ENCODE data around the gene WT1.

WT1 gene

DNA sequence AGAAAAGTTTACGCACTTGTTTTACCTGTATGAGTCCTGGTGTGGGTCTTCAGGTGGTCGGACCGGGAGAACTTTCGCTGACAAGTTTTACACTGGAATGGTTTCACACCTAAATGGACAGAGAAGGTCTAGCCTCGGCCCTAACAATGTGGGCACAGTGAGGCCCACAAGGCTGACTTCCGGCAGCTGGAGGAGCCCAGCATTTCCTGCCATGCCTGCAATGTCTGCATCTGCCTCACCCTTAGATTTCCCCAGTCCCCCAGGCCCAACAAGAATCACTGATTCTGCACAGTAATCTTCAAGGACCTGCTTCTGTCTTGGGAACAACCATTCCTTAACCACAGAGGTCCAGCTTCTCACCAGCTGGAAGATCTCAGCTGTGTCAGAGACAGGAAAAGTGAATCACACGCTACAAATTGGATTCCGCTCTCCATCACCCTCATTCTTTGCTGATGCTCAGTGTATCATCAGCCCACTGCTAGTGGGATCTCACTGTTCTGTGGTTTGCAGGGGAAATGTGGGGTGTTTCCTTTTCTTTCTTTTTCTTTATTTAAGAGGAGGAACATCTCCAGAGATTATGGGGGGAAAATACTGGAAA, 43.3 kb downstream of the WT1 start:
- Histone ChIP-seq H4K5ac (ENCODE audit: low read length) (no peak overlapping the region), H2AK5ac (ENCODE audit: low read length) (no peak overlapping the region), H3K79me2 (ENCODE audit: control insufficient read depth, insufficient read depth, low read length) (no peaks in the 10 kb centered on the region), H3K9ac (ENCODE audit: low read length) (no peak overlapping the region), H2BK5ac (ENCODE audit: low read length) (no peak overlapping the region), H3K4me1 (ENCODE audit: control insufficient read depth, low read depth, low read length) (no peaks in the 10 kb centered on the region), H3K79me1 (ENCODE audit: low read length) (no peaks in the 10 kb centered on the region), H3K56ac (ENCODE audit: low read length) (no peak overlapping the region), H3K18ac (ENCODE audit: low read length) (no peak overlapping the region), H3K4me3 (ENCODE audit: low read length) (no peak overlapping the region), H3K4ac (ENCODE audit: low read depth, low read length) (no peak overlapping the region), H4K8ac (ENCODE audit: low read depth, low read length) (no peak overlapping the region), H3K36me3 (ENCODE audit: control insufficient read depth, insufficient read depth, low read length) (no peaks in the 10 kb centered on the region), H3K27me3 (ENCODE audit: insufficient read depth, low read length, poor library complexity) (no peaks in the 10 kb centered on the region), H3K4me2 (ENCODE audit: low read length) (no peak overlapping the region), H3K23ac (ENCODE audit: low read length) (no peak overlapping the region), H2BK120ac (ENCODE audit: low read depth, low read length) (no peak overlapping the region), H2BK15ac (replicated peaks; ENCODE audit: low read depth) (no peak overlapping the region), H3K27ac (ENCODE audit: low read depth, low read length) (no peak overlapping the region)
- DNase-seq: no peak
- no CpG with 5 or more reads among the region's 8 CpGs for WGBS (ENCODE audit: extremely low coverage, insufficient coverage, low lambda C conversion rate)

DNA sequence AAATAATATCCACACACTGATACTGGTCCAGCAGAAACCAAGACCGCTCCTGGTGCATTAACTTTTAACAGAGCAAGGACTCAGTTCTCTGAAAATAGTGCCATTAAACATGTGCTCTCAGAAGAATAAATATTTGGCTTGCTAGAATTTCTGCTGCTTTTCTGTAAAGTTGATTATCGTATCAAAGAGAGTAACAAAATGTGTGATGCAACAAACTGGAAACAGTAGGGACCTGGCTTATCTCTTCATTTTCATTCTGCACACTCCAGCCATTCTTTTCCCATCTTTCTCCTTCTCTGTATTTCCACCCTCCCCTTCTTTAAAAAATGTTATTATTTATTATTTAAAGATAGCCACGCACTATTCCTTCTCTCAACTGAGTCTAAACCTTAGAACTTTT, 43.9 kb downstream of the WT1 start:
- no peak overlapping the region for H3K9ac ChIP-seq (ENCODE audit: low read length)
- DNase-seq: no peak
- H3K18ac ChIP-seq (ENCODE audit: low read length): no peak overlapping the region
- WGBS (ENCODE audit: extremely low coverage, insufficient coverage, low lambda C conversion rate): no CpG with 5 or more reads among the region's 3 CpGs
- H3K36me3 ChIP-seq (ENCODE audit: control insufficient read depth, insufficient read depth, low read length): no peaks in the 10 kb centered on the region
- no peak overlapping the region for H2AK5ac ChIP-seq (ENCODE audit: low read length)
- H2BK5ac ChIP-seq (ENCODE audit: low read length): no peak overlapping the region
- no peaks in the 10 kb centered on the region for H3K27me3 ChIP-seq (ENCODE audit: insufficient read depth, low read length, poor library complexity)
- no peak overlapping the region for H4K8ac ChIP-seq (ENCODE audit: low read depth, low read length)
- H3K4ac ChIP-seq (ENCODE audit: low read depth, low read length): no peak overlapping the region
- H3K79me1 ChIP-seq (ENCODE audit: low read length): no peaks in the 10 kb centered on the region
- H4K5ac ChIP-seq (ENCODE audit: low read length): no peak overlapping the region
- no peaks in the 10 kb centered on the region for H3K4me1 ChIP-seq (ENCODE audit: control insufficient read depth, low read depth, low read length)
- H3K27ac ChIP-seq (ENCODE audit: low read depth, low read length): no peak overlapping the region
- no peak overlapping the region for H2BK15ac ChIP-seq (replicated peaks; ENCODE audit: low read depth)
- H3K79me2 ChIP-seq (ENCODE audit: control insufficient read depth, insufficient read depth, low read length): no peaks in the 10 kb centered on the region
- H3K4me2 ChIP-seq (ENCODE audit: low read length): no peak overlapping the region
- H3K56ac ChIP-seq (ENCODE audit: low read length): no peak overlapping the region
- H2BK120ac ChIP-seq (ENCODE audit: low read depth, low read length): no peak overlapping the region
- no peak overlapping the region for H3K23ac ChIP-seq (ENCODE audit: low read length)
- H3K4me3 ChIP-seq (ENCODE audit: low read length): no peak overlapping the region

DNA sequence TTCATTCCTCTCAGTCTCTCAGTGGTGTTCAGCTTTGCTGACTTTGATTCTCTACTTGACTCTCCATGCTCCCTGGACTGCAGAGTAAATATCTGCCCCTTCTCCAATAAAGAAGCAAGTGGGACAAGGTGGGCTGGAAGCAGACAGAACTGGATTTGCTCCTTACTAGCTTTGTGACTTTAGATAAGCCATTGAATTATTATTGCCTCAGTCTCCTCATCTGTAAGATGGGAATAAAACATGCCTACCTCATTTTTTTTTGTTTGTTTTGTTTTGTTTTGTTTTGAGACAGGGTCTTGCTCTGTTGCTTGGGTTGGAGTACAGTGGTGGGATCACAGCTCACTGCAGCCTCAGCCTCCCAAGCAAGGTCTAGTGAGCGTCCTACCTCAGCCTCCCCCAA, 44.6 kb downstream of the WT1 start:
- Histone ChIP-seq H3K4me1 (ENCODE audit: control insufficient read depth, low read depth, low read length) (no peaks in the 10 kb centered on the region), H4K5ac (ENCODE audit: low read length) (no peak overlapping the region), H2BK15ac (replicated peaks; ENCODE audit: low read depth) (no peak overlapping the region)

DNA sequence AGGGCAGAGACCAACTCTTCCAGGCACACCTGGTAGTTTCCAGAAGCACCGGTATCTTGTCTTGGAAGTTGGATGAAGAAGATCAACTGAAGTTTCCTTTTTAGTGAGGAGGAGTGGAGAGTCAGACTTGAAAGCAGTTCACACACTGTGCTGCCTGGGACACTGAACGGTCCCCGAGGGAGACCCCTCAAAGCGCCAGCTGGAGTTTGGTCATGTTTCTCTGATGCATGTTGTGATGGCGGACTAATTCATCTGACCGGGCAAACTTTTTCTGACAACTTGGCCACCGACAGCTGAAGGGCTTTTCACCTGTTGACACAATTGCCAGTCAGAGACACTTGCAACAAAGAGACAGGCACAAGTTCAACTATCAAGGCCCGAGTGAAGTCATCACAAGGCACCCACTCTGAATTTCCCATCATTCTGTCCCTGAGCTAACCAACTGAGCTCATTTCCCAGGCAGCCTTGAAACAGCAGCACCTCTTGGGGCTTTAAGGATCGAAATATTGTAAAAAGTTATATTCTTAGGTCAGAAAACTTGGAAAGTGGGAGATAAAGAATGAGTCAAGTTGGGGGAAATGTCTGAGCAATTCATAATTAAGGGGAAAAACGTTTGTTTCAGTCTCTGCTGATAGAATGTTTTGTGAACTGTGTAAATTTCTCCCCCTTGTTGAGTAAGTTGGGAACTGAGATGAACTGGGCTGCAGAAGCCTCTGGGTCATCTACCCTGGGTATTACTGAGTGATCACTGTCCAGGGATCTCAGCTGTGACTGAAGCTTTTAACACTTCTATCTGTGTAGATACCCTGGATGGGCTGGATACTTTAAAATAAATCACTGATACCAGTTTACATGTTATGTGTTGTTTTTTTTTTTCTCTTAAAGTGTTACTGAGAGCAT, 46.2 kb downstream of the WT1 start:
- Histone ChIP-seq H3K4me1 (ENCODE audit: control insufficient read depth, low read depth, low read length) (no peaks in the 10 kb centered on the region), H3K79me2 (ENCODE audit: control insufficient read depth, insufficient read depth, low read length) (no peaks in the 10 kb centered on the region), H2BK15ac (replicated peaks; ENCODE audit: low read depth) (no peak overlapping the region), H3K4me3 (ENCODE audit: low read length) (no peak overlapping the region), H3K56ac (ENCODE audit: low read length) (no peak overlapping the region), H3K4ac (ENCODE audit: low read depth, low read length) (no peak overlapping the region), H3K9ac (ENCODE audit: low read length) (no peak overlapping the region), H2BK5ac (ENCODE audit: low read length) (no peak overlapping the region), H3K79me1 (ENCODE audit: low read length) (no peaks in the 10 kb centered on the region), H2AK5ac (ENCODE audit: low read length) (no peak overlapping the region), H3K23ac (ENCODE audit: low read length) (no peak overlapping the region), H2BK120ac (ENCODE audit: low read depth, low read length) (no peak overlapping the region), H4K8ac (ENCODE audit: low read depth, low read length) (no peak overlapping the region), H3K27ac (ENCODE audit: low read depth, low read length) (no peak overlapping the region), H4K5ac (ENCODE audit: low read length) (no peak overlapping the region), H3K18ac (ENCODE audit: low read length) (no peak overlapping the region), H3K27me3 (ENCODE audit: insufficient read depth, low read length, poor library complexity) (no peaks in the 10 kb centered on the region), H3K36me3 (ENCODE audit: control insufficient read depth, insufficient read depth, low read length) (no peaks in the 10 kb centered on the region), H3K4me2 (ENCODE audit: low read length) (no peak overlapping the region)
- no peak for DNase-seq
- no CpG with 5 or more reads among the region's 10 CpGs for WGBS (ENCODE audit: extremely low coverage, insufficient coverage, low lambda C conversion rate)

More for the DNA sequence above, 44.6 kb downstream of the WT1 start:
- Histone ChIP-seq H3K79me1 (ENCODE audit: low read length) (no peaks in the 10 kb centered on the region), H2BK120ac (ENCODE audit: low read depth, low read length) (no peak overlapping the region), H3K27me3 (ENCODE audit: insufficient read depth, low read length, poor library complexity) (no peaks in the 10 kb centered on the region), H3K4ac (ENCODE audit: low read depth, low read length) (no peak overlapping the region), H2BK5ac (ENCODE audit: low read length) (no peak overlapping the region), H3K27ac (ENCODE audit: low read depth, low read length) (no peak overlapping the region), H4K8ac (ENCODE audit: low read depth, low read length) (no peak overlapping the region), H3K23ac (ENCODE audit: low read length) (no peak overlapping the region), H3K4me2 (ENCODE audit: low read length) (no peak overlapping the region), H3K56ac (ENCODE audit: low read length) (no peak overlapping the region), H3K79me2 (ENCODE audit: control insufficient read depth, insufficient read depth, low read length) (no peaks in the 10 kb centered on the region), H3K4me3 (ENCODE audit: low read length) (no peak overlapping the region), H3K36me3 (ENCODE audit: control insufficient read depth, insufficient read depth, low read length) (no peaks in the 10 kb centered on the region), H3K18ac (ENCODE audit: low read length) (no peak overlapping the region), H3K9ac (ENCODE audit: low read length) (no peak overlapping the region), H2AK5ac (ENCODE audit: low read length) (no peak overlapping the region)
- no CpG with 5 or more reads among the region's 1 CpG for whole genome bisulfite sequencing (ENCODE audit: extremely low coverage, insufficient coverage, low lambda C conversion rate)
- DNase-seq: no peak

DNA sequence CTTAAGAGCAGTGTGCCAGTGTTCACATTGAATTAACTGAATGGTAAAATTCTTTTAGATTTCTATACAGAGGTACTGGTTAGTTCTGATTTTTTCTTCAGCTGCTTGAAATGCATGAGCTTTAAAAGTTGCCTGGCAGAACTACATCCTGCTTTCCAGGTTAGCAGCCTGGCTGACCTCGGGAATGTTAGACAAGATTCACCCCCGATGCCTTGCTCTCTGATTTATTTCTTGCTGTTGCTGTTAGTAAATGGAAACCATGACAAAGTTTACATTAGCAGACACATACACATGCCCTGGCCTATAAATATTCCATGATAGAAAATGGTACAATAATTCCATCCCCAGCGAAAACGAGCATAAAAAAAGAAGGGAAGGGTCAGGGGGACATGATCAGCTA, 47.0 kb downstream of the WT1 start:
- Histone ChIP-seq H3K79me1 (ENCODE audit: low read length) (no peaks in the 10 kb centered on the region), H3K4ac (ENCODE audit: low read depth, low read length) (no peak overlapping the region), H3K27ac (ENCODE audit: low read depth, low read length) (no peak overlapping the region), H3K9ac (ENCODE audit: low read length) (no peak overlapping the region), H4K5ac (ENCODE audit: low read length) (no peak overlapping the region), H3K36me3 (ENCODE audit: control insufficient read depth, insufficient read depth, low read length) (no peaks in the 10 kb centered on the region), H3K27me3 (ENCODE audit: insufficient read depth, low read length, poor library complexity) (no peaks in the 10 kb centered on the region), H3K56ac (ENCODE audit: low read length) (no peak overlapping the region), H2AK5ac (ENCODE audit: low read length) (no peak overlapping the region), H3K23ac (ENCODE audit: low read length) (no peak overlapping the region), H2BK15ac (replicated peaks; ENCODE audit: low read depth) (no peak overlapping the region), H3K4me2 (ENCODE audit: low read length) (no peak overlapping the region), H3K4me1 (ENCODE audit: control insufficient read depth, low read depth, low read length) (no peaks in the 10 kb centered on the region), H3K79me2 (ENCODE audit: control insufficient read depth, insufficient read depth, low read length) (no peaks in the 10 kb centered on the region), H4K8ac (ENCODE audit: low read depth, low read length) (no peak overlapping the region), H3K4me3 (ENCODE audit: low read length) (no peak overlapping the region), H3K18ac (ENCODE audit: low read length) (no peak overlapping the region), H2BK5ac (ENCODE audit: low read length) (no peak overlapping the region), H2BK120ac (ENCODE audit: low read depth, low read length) (no peak overlapping the region)
- DNase-seq: no peak
- WGBS (ENCODE audit: extremely low coverage, insufficient coverage, low lambda C conversion rate): no CpG with 5 or more reads among the region's 4 CpGs
